Calu3 (cell line): ENCODE results near the gene SHISA7. TPM values are rescaled to one million over a fixed set of nuclear protein-coding genes. Genes with fewer than 3 reads are reported as not detected.

ENCODE experiments used
- BruUV-seq: library from RNA; stranded (reverse); fragments of 400-500 nt; replicated peaks from 2 replicates; lab custom pipeline; 2021; lab: Mats Ljungman, UMichigan
- CTCF ChIA-PET: fragments of 300-600 bp; sonication (Branson Sonifier 250); formaldehyde crosslinking; loops from one replicate; lab custom pipeline; 2022; ENCODE audit warnings: antibody characterized with exemption; lab: Charles Lee
- DNase-seq: peaks from one replicate; pipeline ENCODE4 v3.0.0; 2022
- H3K27ac Mint-ChIP-seq: one replicate; pipeline ENCODE4 v1.8.0; 2022; ENCODE audit warnings: mixed read lengths; ENCODE audit not compliant: unreplicated experiment
- H3K27me3 Mint-ChIP-seq: one replicate; pipeline ENCODE4 v1.8.0; 2022; ENCODE audit warnings: mixed read lengths; ENCODE audit not compliant: unreplicated experiment
- H3K36me3 Mint-ChIP-seq: one replicate; pipeline ENCODE4 v1.8.0; 2022; ENCODE audit warnings: mild to moderate bottlenecking, moderate library complexity, mixed read lengths; ENCODE audit not compliant: insufficient read depth, unreplicated experiment
- H3K4me1 Mint-ChIP-seq: one replicate; pipeline ENCODE4 v1.8.0; 2022; ENCODE audit warnings: mild to moderate bottlenecking, low read depth, mixed read lengths; ENCODE audit not compliant: unreplicated experiment
- H3K4me3 Mint-ChIP-seq: one replicate; pipeline ENCODE4 v1.8.0; 2022; ENCODE audit warnings: mild to moderate bottlenecking, low read depth, moderate library complexity, mixed read lengths; ENCODE audit not compliant: unreplicated experiment
- H3K9me3 Mint-ChIP-seq: one replicate; pipeline ENCODE4 v1.8.0; 2022; ENCODE audit warnings: low read depth, mixed read lengths; ENCODE audit not compliant: unreplicated experiment
- CTCF ChIP-seq: fragments of 200-600 bp; IDR thresholded peaks from one replicate; pipeline ENCODE4 v1.8.0; 2022; ENCODE audit warnings: antibody characterized with exemption; ENCODE audit not compliant: unreplicated experiment
- intact Hi-C: fragments of 100-400 bp; cut with micrococcal nuclease; formaldehyde crosslinking; loops from one replicate; pipeline ENCODE4 v1.10.0; 2022; ENCODE audit not compliant: unreplicated experiment
- total RNA-seq: library from RNA; stranded (reverse); gene quantifications from 2 replicates; pipeline ENCODE4 v1.2.3, GENCODE V29; 2022

SHISA7 gene
- total RNA-seq, 1 experiment from 2014 or later: not detected

DNA sequence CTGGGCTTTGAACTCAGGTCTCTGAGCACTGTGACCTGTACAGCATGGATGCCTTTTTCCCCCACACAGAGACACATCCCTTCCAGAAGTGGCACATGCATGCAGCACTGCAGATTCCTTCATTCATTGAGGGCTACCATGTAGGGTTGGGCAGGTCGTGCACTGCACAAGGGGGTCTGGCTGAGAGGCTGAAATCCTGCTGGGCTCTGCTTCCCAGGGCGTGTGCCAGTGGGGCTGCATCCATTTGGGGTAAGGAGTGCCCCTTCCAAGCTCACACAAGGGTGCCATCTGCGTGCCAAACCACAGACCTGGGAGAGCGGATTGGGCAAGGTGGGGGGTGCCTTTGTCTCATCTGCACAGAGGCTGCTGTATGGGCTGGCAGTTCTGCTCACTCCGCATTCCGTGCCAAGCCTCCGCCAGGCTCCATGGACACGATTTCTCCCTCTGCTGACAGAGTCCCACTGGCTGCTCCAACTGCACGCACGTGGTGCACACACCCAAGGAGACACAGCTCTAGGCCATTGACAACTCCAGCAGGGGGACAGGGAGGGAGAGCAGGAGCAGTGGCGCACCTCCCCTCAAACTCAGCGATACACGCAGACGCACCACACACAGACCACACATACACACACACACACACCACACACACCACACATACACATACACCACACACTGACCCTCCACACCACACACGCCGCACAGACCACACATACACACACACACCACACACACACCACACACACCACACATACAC, 4.5 kb upstream of the SHISA7 start:
- BruUV-seq: no TSS peak
- CTCF ChIA-PET: interaction anchor here (0.6 to 0.7 kb wide), 2 partner anchors 26 to 480 kb away, joined by 3 to 6 read pairs; no protein-coding TSS in a partner anchor
- Mint-ChIP-seq H3K9me3 (no peaks in the 10 kb centered on the region), H3K27ac (no peak overlapping the region), H3K27me3 (no peaks in the 10 kb centered on the region), H3K4me1 (no peaks in the 10 kb centered on the region), H3K36me3 (peaks cover 7% of the 10 kb centered on the region), H3K4me3 (no peak overlapping the region)
- intact Hi-C loops: no loop called here
- peak; percentile 58 for DNase-seq
- no peak for TF ChIP-seq CTCF

DNA sequence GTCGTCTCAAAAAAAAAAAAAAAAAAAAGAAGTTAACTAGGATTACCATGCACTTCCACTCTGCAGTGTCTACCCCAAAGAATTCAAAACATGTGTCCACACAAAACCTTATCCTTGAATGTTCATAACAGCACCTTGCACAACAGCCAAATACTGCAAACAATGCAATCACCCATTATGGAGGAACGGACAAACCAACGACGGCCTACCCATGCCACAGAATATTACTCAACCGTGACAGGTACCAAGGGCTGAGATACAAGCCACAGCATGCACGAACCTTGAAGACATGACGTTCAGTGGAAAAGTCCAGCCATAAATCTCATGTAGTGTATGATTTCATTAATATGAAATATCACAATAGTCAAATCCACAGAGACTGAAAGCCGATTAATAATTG, 3.0 kb upstream of the SHISA7 start:
- TF ChIP-seq CTCF: no peak
- CTCF ChIA-PET: no interaction called here
- Mint-ChIP-seq H3K36me3 (no peaks in the 10 kb centered on the region), H3K27ac (no peak overlapping the region), H3K27me3 (no peaks in the 10 kb centered on the region), H3K4me3 (no peak overlapping the region), H3K4me1 (peaks cover 8% of the 10 kb centered on the region), H3K9me3 (no peaks in the 10 kb centered on the region)
- intact Hi-C loops: no loop called here
- no peak for DNase-seq
- BruUV-seq: no TSS peak

GRCh38 chr19:55444646-55445045, 1.5 kb upstream of the SHISA7 start:
- Mint-ChIP-seq H3K9me3 (no peaks in the 10 kb centered on the region), H3K27ac (no peak overlapping the region), H3K36me3 (no peaks in the 10 kb centered on the region), H3K4me3 (no peak overlapping the region), H3K4me1 (peaks cover 13% of the 10 kb centered on the region), H3K27me3 (no peaks in the 10 kb centered on the region)
- intact Hi-C loops: no loop called here
- DNase-seq: no peak
- CTCF ChIA-PET: interaction anchor here (1.2 kb wide), 1 partner anchor 23 kb away, joined by 3 read pairs; no protein-coding TSS in a partner anchor
- TF ChIP-seq CTCF: no peak
- BruUV-seq: no TSS peak

DNA sequence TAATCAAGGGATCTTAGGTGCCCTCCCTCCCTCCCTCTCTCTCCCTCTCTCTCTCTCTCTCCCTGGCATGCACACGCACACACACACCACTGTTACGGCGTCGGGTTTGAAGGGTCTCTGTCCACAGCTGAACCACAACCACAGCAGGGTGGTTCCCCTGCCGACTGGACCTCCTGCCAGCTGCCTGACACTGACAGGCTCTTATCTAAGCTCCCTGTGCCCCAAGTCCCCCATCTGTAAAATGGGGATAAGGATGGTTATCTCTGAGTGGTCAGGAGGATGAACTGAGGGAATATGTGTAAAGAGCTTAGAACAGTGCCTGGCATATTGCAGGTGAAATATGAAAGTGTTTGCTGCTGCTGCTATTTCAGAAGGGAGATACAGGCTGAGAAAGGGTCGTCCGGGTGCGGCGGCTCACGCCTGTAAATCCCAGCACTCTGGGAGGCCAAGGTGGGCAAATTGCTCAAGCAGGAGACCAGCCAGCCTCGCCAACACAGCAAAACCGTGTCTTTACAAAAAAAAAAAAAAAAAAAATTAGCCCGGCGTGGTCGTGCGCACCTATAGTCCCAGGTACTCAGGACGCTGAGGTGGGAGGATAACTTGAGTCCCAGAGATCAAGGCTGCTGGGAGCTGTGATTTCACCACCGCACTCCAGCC, 852 bp upstream of the SHISA7 start:
- no TSS peak for BruUV-seq
- Mint-ChIP-seq H3K27ac (no peak overlapping the region), H3K9me3 (peaks cover 3% of the 10 kb centered on the region), H3K27me3 (no peaks in the 10 kb centered on the region), H3K36me3 (peaks cover 4% of the 10 kb centered on the region), H3K4me3 (no peak overlapping the region), H3K4me1 (peaks cover 13% of the 10 kb centered on the region)
- TF ChIP-seq CTCF: no peak
- DNase-seq: no peak
- CTCF ChIA-PET: interaction anchor here (0.6 to 1.2 kb wide), 2 partner anchors 24 to 1409 kb away, joined by 3 read pairs; no protein-coding TSS in a partner anchor
- intact Hi-C loops: no loop called here
